HepG2 (cell line): ENCODE data around the gene NOTUM. TPM values are rescaled to one million over a fixed set of nuclear protein-coding genes. Genes with fewer than 3 reads are reported as not detected.

ENCODE experiments used
- ATAC-seq: fragments of 200-7000 bp; cut with Tn5 transposase; 3 replicates; pipeline ENCODE4 v1.9.1; 2020; ENCODE audit warnings: mild to moderate bottlenecking, moderate library complexity
- BruUV-seq: library from RNA; stranded (reverse); fragments of 400-500 nt; replicated peaks from 2 replicates; lab custom pipeline; 2021; lab: Mats Ljungman, UMichigan
- CTCF ChIA-PET: fragments of 300-600 bp; formaldehyde crosslinking; extraction: SDS; loops from one replicate; lab custom pipeline; 2021; ENCODE audit warnings: low total read pairs, inconsistent platforms, low intra/inter-chr PET ratio; lab: Yijun Ruan, JAX
- POLR2A ChIA-PET: fragments of 350-600 bp; sonication (Branson Sonifier 250); formaldehyde crosslinking; loops from one replicate; lab custom pipeline; 2020; ENCODE audit warnings: antibody characterized with exemption, inconsistent platforms; lab: Yijun Ruan, JAX
- DNase-seq: peaks from one replicate; pipeline ENCODE4 v3.0.0-alpha.2; 2015; ENCODE audit warnings: low spot score
- FAIRE-seq: peaks from 3 replicates; lab custom pipeline; 2011; peaks lifted over from hg19 to GRCh38; lab: Jason Lieb, UNC
- H2AFZ ChIP-seq: one replicate; pipeline ENCODE4 v1.6.1; 2011; ENCODE audit warnings: low read length, inconsistent platforms
- H3K27ac ChIP-seq: fragments of 300-600 bp; 3 replicates; pipeline ENCODE4 v1.8.0; 2011; ENCODE audit warnings: mixed run types, mild to moderate bottlenecking, mixed read lengths, low read length, inconsistent platforms; ENCODE audit not compliant: insufficient read depth; ENCODE audit errors: extremely low read length
- H3K27me3 ChIP-seq, 2 experiments: fragments of 200-600 bp in 1 of 2; 2 replicates in 1 of 2; 3 replicates in 1 of 2; pipeline versions ENCODE4 v1.6.0 to v1.8.0; 2011; ENCODE audit warnings: low read length in 2 of 2, mild to moderate bottlenecking in 2 of 2, moderate library complexity in 2 of 2, inconsistent platforms in 1 of 2; ENCODE audit not compliant: insufficient read depth in 2 of 2, control insufficient read depth in 1 of 2
- H3K36me3 ChIP-seq, 2 experiments: fragments of 200-600 bp in 1 of 2; replicated peaks in 1 of 2; 2 replicates in 1 of 2; 3 replicates in 1 of 2; pipeline versions ENCODE4 v1.5.1 to v1.8.0; 2011; ENCODE audit warnings: low read length in 2 of 2, inconsistent platforms in 1 of 2; ENCODE audit not compliant: insufficient read depth in 2 of 2, control insufficient read depth in 1 of 2
- H3K4me1 ChIP-seq: 2 replicates; pipeline ENCODE4 v1.5.1; 2012; ENCODE audit warnings: low read length, inconsistent platforms; ENCODE audit not compliant: insufficient read depth
- H3K4me2 ChIP-seq: 2 replicates; pipeline ENCODE4 v1.6.0; 2011; ENCODE audit warnings: low read depth, low read length, inconsistent platforms
- H3K4me3 ChIP-seq, 3 experiments: fragments of 200-600 bp in 1 of 3; sonication (generic), shearing (Covaris generic) in 1 of 3; replicated peaks in 1 of 3; 2 replicates each; pipeline ENCODE4 v1.5.1; 2011 to 2016; ENCODE audit warnings: low read length in 3 of 3, inconsistent platforms in 2 of 3, low read depth in 2 of 3, mild to moderate bottlenecking in 2 of 3, control low read depth in 1 of 3, mixed read lengths in 1 of 3; ENCODE audit not compliant: insufficient read depth in 1 of 3
- H3K79me2 ChIP-seq: one replicate; pipeline ENCODE4 v1.6.1; 2011; ENCODE audit warnings: low read length, inconsistent platforms; ENCODE audit not compliant: insufficient read depth
- H3K9ac ChIP-seq: 2 replicates; pipeline ENCODE4 v1.6.0; 2011; ENCODE audit warnings: mild to moderate bottlenecking, low read depth, low read length, inconsistent platforms; ENCODE audit not compliant: insufficient read depth
- H3K9me3 ChIP-seq: 2 replicates; pipeline ENCODE4 v1.5.1; 2012; ENCODE audit warnings: mild to moderate bottlenecking, low read length
- H4K20me1 ChIP-seq: 2 replicates; pipeline ENCODE4 v1.6.0; 2011; ENCODE audit warnings: inconsistent platforms, mild to moderate bottlenecking, low read length, moderate library complexity; ENCODE audit not compliant: insufficient read depth
- HNRNPL ChIP-seq: fragments of 200-400 bp; formaldehyde crosslinking; IDR thresholded peaks from 2 replicates; pipeline ENCODE4 v1.6.1; 2017; ENCODE audit warnings: mild to moderate bottlenecking, low read depth, low read length
- HOXA7 ChIP-seq: sonication (generic); formaldehyde crosslinking; IDR thresholded peaks from 2 replicates; pipeline ENCODE4 v1.8.1; 2022; ENCODE audit warnings: mild to moderate bottlenecking, missing genetic modification reagents, moderate library complexity
- MAF1 ChIP-seq: sonication (generic); formaldehyde crosslinking; IDR thresholded peaks from 2 replicates; pipeline ENCODE4 v1.5.0; 2020; ENCODE audit warnings: missing genetic modification reagents, borderline replicate concordance
- MED8 ChIP-seq: sonication (generic); formaldehyde crosslinking; IDR thresholded peaks from 2 replicates; pipeline ENCODE4 v1.8.1; 2023; ENCODE audit warnings: mild to moderate bottlenecking, missing genetic modification reagents; ENCODE audit not compliant: insufficient replicate concordance
- NONO ChIP-seq, 2 experiments: fragments of 450-650 bp in 1 of 2; sonication (generic) in 1 of 2; formaldehyde crosslinking in 1 of 2; IDR thresholded peaks in 1 of 2; conservative IDR thresholded peaks in 1 of 2; 2 replicates each; pipeline versions ENCODE4 v1.6.1 to v1.8.0; 2017 to 2022; ENCODE audit warnings: mild to moderate bottlenecking in 1 of 2, missing genetic modification reagents in 1 of 2, moderate library complexity in 1 of 2
- RBAK ChIP-seq: sonication (generic); formaldehyde crosslinking; IDR thresholded peaks from 2 replicates; pipeline ENCODE4 v1.5.1; 2020; ENCODE audit warnings: mild to moderate bottlenecking, missing genetic modification reagents
- SIN3A ChIP-seq: IDR thresholded peaks from 2 replicates; pipeline ENCODE4 v1.6.1; 2011; ENCODE audit warnings: low read depth, mild to moderate bottlenecking, control low read depth, low read length, borderline replicate concordance
- STAG1 ChIP-seq: sonication (generic); formaldehyde crosslinking; IDR thresholded peaks from 2 replicates; pipeline ENCODE4 v1.4.0; 2020; ENCODE audit warnings: missing genetic modification reagents
- TEAD3 ChIP-seq: optimal IDR thresholded peaks from 2 replicates; pipeline ENCODE3; 2016; ENCODE audit warnings: borderline replicate concordance
- THAP11 ChIP-seq: IDR thresholded peaks from 2 replicates; pipeline ENCODE4 v1.6.1; 2016; ENCODE audit warnings: missing biosample characterization, missing genetic modification reagents
- ZBTB43 ChIP-seq: sonication (generic); formaldehyde crosslinking; conservative IDR thresholded peaks from 2 replicates; pipeline ENCODE4 v1.4.0; 2020; ENCODE audit warnings: missing genetic modification reagents
- ZNF101 ChIP-seq: sonication (generic); formaldehyde crosslinking; IDR thresholded peaks from 2 replicates; pipeline ENCODE4 v1.4.0; 2020; ENCODE audit warnings: mild to moderate bottlenecking, low read depth, missing genetic modification reagents, borderline replicate concordance
- ZNF451 ChIP-seq: sonication (generic); formaldehyde crosslinking; IDR thresholded peaks from 2 replicates; pipeline ENCODE4 v1.5.0; 2020; ENCODE audit warnings: mild to moderate bottlenecking, missing genetic modification reagents
- ZNF572 ChIP-seq: sonication (generic); formaldehyde crosslinking; IDR thresholded peaks from 2 replicates; pipeline ENCODE4 v1.5.1; 2020; ENCODE audit warnings: mild to moderate bottlenecking, missing genetic modification reagents
- ZNF777 ChIP-seq: sonication (generic); formaldehyde crosslinking; IDR thresholded peaks from 2 replicates; pipeline ENCODE4 v1.4.0; 2020; ENCODE audit warnings: missing genetic modification reagents
- ZUFSP ChIP-seq: sonication (generic); formaldehyde crosslinking; IDR thresholded peaks from 2 replicates; pipeline ENCODE4 v1.9.0; 2021; ENCODE audit warnings: missing genetic modification reagents, mild to moderate bottlenecking, borderline replicate concordance
- WGBS: methylation state at CpG from one replicate; pipeline ENCODE4 v1.1.6; 2017; ENCODE audit warnings: low lambda C conversion rate; 5-methylcytosine and 5-hydroxymethylcytosine counted together
- in situ Hi-C: cut with HindIII; loops from 2 replicates; pipeline ENCODE4 v1.10.0; 2017; ENCODE audit warnings: low pct_unique_long_range_greater_than_20kb; ENCODE audit not compliant: extremely low pct_ligation_motif_present
- intact Hi-C: fragments of 100-400 bp; cut with micrococcal nuclease; formaldehyde crosslinking; loops from one replicate; pipeline ENCODE4 v1.10.0; 2022; ENCODE audit not compliant: unreplicated experiment
- polyA plus RNA-seq, 8 experiments: library from polyadenylated mRNA; depleted of rRNA in 3 of 8; stranded (reverse) in 7 of 8; unstranded in 1 of 8; fragments of >200 nt; fragmentation: Illumina TruSeq in 4 of 8; extraction: Trizol in 4 of 8; gene quantifications; 2 replicates each; pipeline versions ENCODE4 v1.2.1 to v1.2.3, GENCODE V29; 2011 to 2016; ENCODE audit warnings: low read depth in 4 of 8, missing spikeins in 1 of 8, mixed read lengths in 1 of 8; ENCODE audit not compliant: insufficient read depth in 1 of 8
- total RNA-seq, 5 experiments: library from RNA; depleted of rRNA; stranded (reverse); fragments of >200 nt; fragmentation: Illumina TruSeq; extraction: Trizol; gene quantifications; 2 replicates each; pipeline ENCODE4 v1.2.3, GENCODE V29; 2016; ENCODE audit warnings: low read depth in 1 of 5

Gene NOTUM
- total and polyA plus RNA-seq, 2 of the 13 experiments (the other 11 are each of a cell fraction or from before 2014, with no cell fraction given) = 150 to 160 TPM

GRCh38 chr17:81939881-81940385 is 21.1 kb downstream of the NOTUM start:
- ChIA-PET CTCF (no interaction called here), POLR2A (interaction anchor here (0.7 to 7.9 kb wide), 10 partner anchors 9 to 98 kb away, joined by 3 to 58 read pairs (median 4); partner anchors contain the start of genes CENPX, DCXR and MAFG)
- no peak for ATAC-seq
- Histone ChIP-seq H2AFZ (no peak overlapping the region), H3K4me1 (peaks cover 78% of the 10 kb centered on the region), H3K9me3 (no peaks in the 10 kb centered on the region), H3K27me3 (peaks cover 16 to 33% of the 10 kb centered on the region in 2 experiments; a peak in 4 of 5 replicates), H3K9ac (no peak overlapping the region), H3K36me3 (peaks cover 6 to 10% of the 10 kb centered on the region in 2 experiments; a peak in 4 of 5 replicates), H4K20me1 (no peaks in the 10 kb centered on the region; the same call in 1 of the 2 replicates), H3K27ac (no peak overlapping the region), H3K4me2 (no peak overlapping the region), H3K79me2 (peaks cover 19% of the 10 kb centered on the region), H3K4me3 (no peak overlapping the region)
- WGBS = 46% methylated on average over 8 of the region's 21 CpGs
- BruUV-seq = no TSS peak
- FAIRE-seq = no peak
- intact Hi-C loops (no loop called here), in situ Hi-C loops (no loop called here)
- no peak for TF ChIP-seq RBAK
- no peak for TF ChIP-seq ZNF572 (CRISPR knock-in tag)
- TF ChIP-seq MAF1 (CRISPR knock-in tag) = no peak
- TF ChIP-seq MED8 = peak; percentile 32
- TF ChIP-seq HNRNPL = peak; percentile 94
- no peak for DNase-seq

- 77% methylated on average over 6 of the region's 15 CpGs for WGBS
- ChIA-PET CTCF (no interaction called here), POLR2A (interaction anchor here (0.8 to 7.9 kb wide), 4 partner anchors 13 to 64 kb away, joined by 3 to 71 read pairs (median 30); partner anchors contain the start of gene MAFG)
- peaks cover 74% of the 10 kb centered on the region for H3K4me1 ChIP-seq
- no peak for FAIRE-seq
- no peak overlapping the region; a peak in 1 of 6 replicates for H3K4me3 ChIP-seq
- no TSS peak for BruUV-seq
- no peak overlapping the region for H3K27ac ChIP-seq
- no peak overlapping the region for H3K9ac ChIP-seq
- H3K27me3 ChIP-seq = peaks cover 16 to 33% of the 10 kb centered on the region in 2 experiments; a peak in 4 of 5 replicates
- in situ Hi-C loops (no loop called here), intact Hi-C loops (no loop called here)
- no peaks in the 10 kb centered on the region; the same call in 1 of the 2 replicates for H4K20me1 ChIP-seq
- H3K4me2 ChIP-seq = peak overlapping the region; percentile 0; the same call in 1 of the 2 replicates
- no peak overlapping the region for H2AFZ ChIP-seq
- peaks cover 7 to 17% of the 10 kb centered on the region in 2 experiments; a peak in 4 of 5 replicates for H3K36me3 ChIP-seq
- H3K79me2 ChIP-seq = peaks cover 19% of the 10 kb centered on the region
- ATAC-seq = peak; percentile 8; the same call in 2 of the 3 replicates
- no peaks in the 10 kb centered on the region for H3K9me3 ChIP-seq
- DNase-seq = no peak
- TF ChIP-seq ZUFSP (CRISPR knock-in tag) = no peak
- no peak for TF ChIP-seq ZBTB43 (CRISPR knock-in tag)
- no peak for TF ChIP-seq TEAD3
- no peak for TF ChIP-seq NONO (IDR thresholded peaks at IDR 0.05)
- TF ChIP-seq NONO (CRISPR knock-in tag; conservative IDR thresholded peaks at IDR 0.05) = no peak
- TF ChIP-seq ZNF101 (CRISPR knock-in tag) = no peak
- no peak for TF ChIP-seq ZNF777 (CRISPR knock-in tag)
- TF ChIP-seq HOXA7 = no peak
- TF ChIP-seq SIN3A = no peak
- TF ChIP-seq STAG1 (CRISPR knock-in tag) = peak; percentile 19; the same call in 1 of the 2 replicates
- no peak for TF ChIP-seq THAP11
- TF ChIP-seq ZNF451 = no peak
These were observed 21.8 kb downstream of the NOTUM start for GRCh38 chr17:81939218-81939617.
